ENCODE data around the gene GPT2.

GRCh38 chr16:46848768-46849764, 35.1 kb upstream of the GPT2 start:
- no peak for TF ChIP-seq CTCF (IDR thresholded peaks at IDR 0.05)
- no peak for TF ChIP-seq POLR2AphosphoS5 (IDR thresholded peaks at IDR 0.05; ENCODE audit: insufficient read depth in 1 of 2, low read depth in 1 of 2)

Data from vagina (tissue), 2 donors.